ENCODE measurements around the gene KIAA1191.

KIAA1191 gene

GRCh38 chr5:176405656-176406435, 44.3 kb upstream of the KIAA1191 start:
- no peaks in the 10 kb centered on the region for H3K36me3 ChIP-seq (ENCODE audit: insufficient read depth, low read length)
- no peaks in the 10 kb centered on the region for H3K4me1 ChIP-seq (ENCODE audit: insufficient read depth, low read length, poor library complexity, severe bottlenecking)
- no peak overlapping the region for H3K4me3 ChIP-seq (ENCODE audit: low read length, poor library complexity, severe bottlenecking)
- no peak overlapping the region for H2AFZ ChIP-seq (ENCODE audit: low read length)
- H3F3A ChIP-seq (ENCODE audit: low read depth): no peaks in the 10 kb centered on the region
- H3K9me2 ChIP-seq (replicated peaks; ENCODE audit: low read depth, low read length): no peaks in the 10 kb centered on the region
- H3K9ac ChIP-seq (ENCODE audit: low read depth, low read length, poor library complexity, severe bottlenecking): no peak overlapping the region
- no peaks in the 10 kb centered on the region for H4K20me1 ChIP-seq (ENCODE audit: insufficient read depth, low read length, poor library complexity, severe bottlenecking)
- no peaks in the 10 kb centered on the region for H3K27me3 ChIP-seq (ENCODE audit: insufficient read depth, low read length, poor library complexity, severe bottlenecking)
- no peaks in the 10 kb centered on the region for H3K79me2 ChIP-seq (ENCODE audit: insufficient read depth, low read length)
- H3K9me3 ChIP-seq (ENCODE audit: insufficient read depth, low read depth, low read length): no peaks in the 10 kb centered on the region
- TF ChIP-seq CTCF (conservative IDR thresholded peaks at IDR 0.05; ENCODE audit: low read length) (no peak), EZH2phosphoT487 (IDR thresholded peaks at IDR 0.05; ENCODE audit: borderline replicate concordance) (no peak)
- H3K4me2 ChIP-seq (ENCODE audit: low read depth, low read length, poor library complexity, severe bottlenecking): no peak overlapping the region

GRCh38 chr5:176401281-176402205, 40.0 kb upstream of the KIAA1191 start:
- Histone ChIP-seq H3K36me3 (ENCODE audit: insufficient read depth, low read length) (no peaks in the 10 kb centered on the region), H4K20me1 (ENCODE audit: insufficient read depth, low read length, poor library complexity, severe bottlenecking) (no peaks in the 10 kb centered on the region), H3K27me3 (ENCODE audit: insufficient read depth, low read length, poor library complexity, severe bottlenecking) (no peaks in the 10 kb centered on the region), H3K4me1 (ENCODE audit: insufficient read depth, low read length, poor library complexity, severe bottlenecking) (no peaks in the 10 kb centered on the region), H3K9me2 (replicated peaks; ENCODE audit: low read depth, low read length) (no peaks in the 10 kb centered on the region), H3K9me3 (ENCODE audit: insufficient read depth, low read depth, low read length) (no peaks in the 10 kb centered on the region), H3K4me2 (ENCODE audit: low read depth, low read length, poor library complexity, severe bottlenecking) (no peak overlapping the region), H3F3A (ENCODE audit: low read depth) (no peaks in the 10 kb centered on the region), H3K4me3 (ENCODE audit: low read length, poor library complexity, severe bottlenecking) (no peak overlapping the region), H2AFZ (ENCODE audit: low read length) (no peak overlapping the region), H3K9ac (ENCODE audit: low read depth, low read length, poor library complexity, severe bottlenecking) (no peak overlapping the region), H3K79me2 (ENCODE audit: insufficient read depth, low read length) (no peaks in the 10 kb centered on the region)
- no peak for TF ChIP-seq EZH2phosphoT487 (IDR thresholded peaks at IDR 0.05; ENCODE audit: borderline replicate concordance)
- TF ChIP-seq CTCF (conservative IDR thresholded peaks at IDR 0.05; ENCODE audit: low read length): no peak

GRCh38 chr5:176400382-176401156, 39.0 kb upstream of the KIAA1191 start:
- TF ChIP-seq CTCF (conservative IDR thresholded peaks at IDR 0.05; ENCODE audit: low read length): no peak
- TF ChIP-seq EZH2phosphoT487 (IDR thresholded peaks at IDR 0.05; ENCODE audit: borderline replicate concordance): no peak
- Histone ChIP-seq H4K20me1 (ENCODE audit: insufficient read depth, low read length, poor library complexity, severe bottlenecking) (no peaks in the 10 kb centered on the region), H3K36me3 (ENCODE audit: insufficient read depth, low read length) (no peaks in the 10 kb centered on the region), H3K79me2 (ENCODE audit: insufficient read depth, low read length) (no peaks in the 10 kb centered on the region), H3K4me1 (ENCODE audit: insufficient read depth, low read length, poor library complexity, severe bottlenecking) (no peaks in the 10 kb centered on the region), H3K9me3 (ENCODE audit: insufficient read depth, low read depth, low read length) (no peaks in the 10 kb centered on the region), H2AFZ (ENCODE audit: low read length) (no peak overlapping the region), H3K9me2 (replicated peaks; ENCODE audit: low read depth, low read length) (no peaks in the 10 kb centered on the region), H3K4me2 (ENCODE audit: low read depth, low read length, poor library complexity, severe bottlenecking) (no peak overlapping the region), H3K4me3 (ENCODE audit: low read length, poor library complexity, severe bottlenecking) (no peak overlapping the region), H3K27me3 (ENCODE audit: insufficient read depth, low read length, poor library complexity, severe bottlenecking) (no peaks in the 10 kb centered on the region), H3F3A (ENCODE audit: low read depth) (no peaks in the 10 kb centered on the region), H3K9ac (ENCODE audit: low read depth, low read length, poor library complexity, severe bottlenecking) (no peak overlapping the region)

Data from Loucy (cell line).